Measurements from ENCODE around the gene MYH9.
A peak's percentile ranks its signal among the peaks of the same experiment; 100 is the strongest.

The MYH9 gene

DNA sequence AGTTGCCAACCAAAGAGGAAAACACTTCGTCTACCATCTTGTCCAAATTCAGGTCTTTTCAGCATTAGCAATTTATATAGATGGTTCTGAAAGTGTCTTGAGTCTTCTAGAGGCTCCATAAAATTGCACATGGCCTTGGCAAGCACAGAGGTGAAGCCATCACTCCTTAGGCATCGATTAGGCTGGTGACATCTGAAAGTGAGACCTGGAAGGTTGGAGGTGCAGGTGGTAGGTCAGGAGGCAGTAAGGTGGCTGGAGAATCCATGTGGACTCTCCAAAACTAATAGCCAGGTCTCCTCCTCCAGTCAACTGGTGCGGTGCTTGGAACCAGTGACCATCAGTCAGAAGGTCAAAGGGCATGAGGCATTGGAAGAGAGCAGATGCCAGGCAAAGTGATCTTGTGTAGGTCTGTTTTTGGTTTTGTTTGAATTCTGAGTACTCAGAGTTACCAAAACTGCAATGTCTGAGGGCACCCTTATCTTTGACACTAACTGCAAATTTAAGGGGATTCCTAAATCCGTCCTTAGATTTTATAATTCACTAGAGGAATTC lies 141.9 kb downstream of the MYH9 start:
- DNase-seq (ENCODE audit: low read depth), result no peak

DNA sequence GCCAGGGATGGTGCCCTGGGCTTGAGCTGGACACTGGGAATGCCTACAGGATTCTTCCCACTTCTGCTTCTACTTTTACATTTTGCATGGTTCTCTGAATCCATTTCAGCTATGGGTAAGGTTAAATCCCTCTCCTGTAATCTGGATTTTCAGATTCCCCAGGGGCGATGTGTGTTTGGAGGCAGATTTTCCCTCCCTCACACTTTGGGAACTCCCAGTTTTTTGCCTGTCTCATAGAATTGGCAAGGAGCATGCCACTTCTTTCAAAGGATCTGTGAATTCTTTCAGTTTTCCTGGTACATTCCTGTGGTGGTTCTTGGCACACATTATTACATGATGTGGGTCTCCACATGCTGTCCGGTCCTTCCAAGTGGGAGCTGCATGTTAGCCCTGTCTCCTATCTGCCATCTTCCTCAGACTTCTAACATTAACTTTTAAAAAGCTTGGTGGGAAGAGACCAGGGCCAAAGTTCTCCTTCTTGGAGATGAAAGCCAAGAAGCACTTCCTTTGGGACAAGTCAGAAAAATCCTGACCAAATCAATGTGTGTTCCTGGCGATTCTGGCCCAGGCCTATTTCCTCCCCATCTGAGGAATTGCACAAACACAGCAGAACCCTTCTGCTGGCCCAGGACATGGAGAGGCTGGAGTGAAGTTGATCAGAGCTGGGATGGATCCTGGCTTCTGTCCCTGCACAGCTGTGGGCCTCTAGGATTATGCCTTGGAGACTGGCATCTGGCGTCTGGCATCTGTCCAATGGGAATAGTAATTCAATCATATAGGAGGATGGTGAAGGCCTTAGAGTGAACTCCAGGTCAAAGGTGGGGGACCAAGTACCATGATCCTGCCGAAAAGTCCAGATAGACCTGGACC lies 143.0 kb downstream of the MYH9 start:
- no peak for DNase-seq (ENCODE audit: low read depth)

DNA sequence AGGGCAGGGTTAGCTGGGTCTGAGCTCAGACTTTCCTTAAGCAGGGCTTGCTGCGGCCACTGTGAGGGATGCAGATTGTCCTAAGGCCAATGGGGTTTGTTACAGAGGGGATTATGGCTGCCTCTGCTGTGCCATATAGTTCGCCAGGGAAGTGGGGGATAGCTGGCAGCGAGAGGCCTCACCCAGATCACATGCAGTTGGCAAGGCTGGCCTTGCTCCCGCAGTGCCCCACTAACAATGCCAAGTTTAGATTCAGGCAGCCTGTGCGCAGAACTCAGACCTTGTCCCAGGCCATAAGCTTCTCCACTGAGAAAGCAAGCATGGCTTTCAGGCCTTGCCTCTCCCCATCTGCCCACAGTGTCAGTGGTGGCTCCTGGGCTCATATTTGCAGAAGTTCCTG lies 143.8 kb downstream of the MYH9 start:
- DNase-seq (ENCODE audit: low read depth), result no peak

DNA sequence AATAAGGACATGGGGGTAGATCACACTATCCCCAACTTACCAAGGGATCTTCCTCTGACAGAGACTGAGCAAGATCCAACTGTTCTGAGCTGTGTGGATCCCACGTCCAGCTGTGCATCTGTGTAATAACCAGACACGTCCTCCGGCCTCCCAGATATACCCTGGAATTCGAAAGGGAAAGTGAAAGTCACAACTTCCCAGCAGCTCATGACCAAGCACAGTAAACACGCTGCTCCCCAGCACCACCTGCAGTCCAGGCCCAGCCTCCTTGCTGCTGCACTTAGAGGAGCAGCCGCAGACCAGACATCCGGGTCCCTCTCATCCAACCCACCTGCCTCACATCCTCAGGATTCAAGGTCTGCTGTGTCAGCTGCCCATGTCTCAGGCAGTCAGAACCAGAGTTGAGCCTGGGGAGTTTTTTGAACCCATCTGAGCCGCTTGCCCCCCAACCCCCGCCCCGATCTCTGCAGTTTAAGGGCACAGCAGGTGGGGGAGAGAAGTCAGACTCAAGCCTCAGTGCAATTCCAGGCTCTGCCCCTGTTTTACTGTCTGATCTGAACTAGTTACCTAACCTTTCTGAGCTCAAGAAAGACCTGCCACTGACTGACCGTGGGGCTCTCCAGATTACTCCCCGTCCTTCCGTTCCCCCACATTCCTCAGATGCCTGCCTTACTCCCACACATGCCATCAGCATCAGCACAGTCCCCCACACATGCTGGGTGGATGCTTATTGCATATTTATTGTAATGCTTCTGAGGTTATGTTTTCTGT lies 148.2 kb downstream of the MYH9 start, which contains the start of gene APOL2:
TSS of gene APOL2 (minus strand) at position 127 of the 771 bp plus-strand sequence. CDS start 6,365 bp downstream, outside the sequence.
- peak; percentile 77 for DNase-seq (ENCODE audit: low read depth)

GRCh38 chr22:36239150-36239400 lies 148.7 kb downstream of the MYH9 start:
- no peak for DNase-seq (ENCODE audit: low read depth)

- DNase-seq (ENCODE audit: low read depth), result no peak
Observed at GRCh38 chr22:36238373-36239149, 149.2 kb downstream of the MYH9 start.

DNA sequence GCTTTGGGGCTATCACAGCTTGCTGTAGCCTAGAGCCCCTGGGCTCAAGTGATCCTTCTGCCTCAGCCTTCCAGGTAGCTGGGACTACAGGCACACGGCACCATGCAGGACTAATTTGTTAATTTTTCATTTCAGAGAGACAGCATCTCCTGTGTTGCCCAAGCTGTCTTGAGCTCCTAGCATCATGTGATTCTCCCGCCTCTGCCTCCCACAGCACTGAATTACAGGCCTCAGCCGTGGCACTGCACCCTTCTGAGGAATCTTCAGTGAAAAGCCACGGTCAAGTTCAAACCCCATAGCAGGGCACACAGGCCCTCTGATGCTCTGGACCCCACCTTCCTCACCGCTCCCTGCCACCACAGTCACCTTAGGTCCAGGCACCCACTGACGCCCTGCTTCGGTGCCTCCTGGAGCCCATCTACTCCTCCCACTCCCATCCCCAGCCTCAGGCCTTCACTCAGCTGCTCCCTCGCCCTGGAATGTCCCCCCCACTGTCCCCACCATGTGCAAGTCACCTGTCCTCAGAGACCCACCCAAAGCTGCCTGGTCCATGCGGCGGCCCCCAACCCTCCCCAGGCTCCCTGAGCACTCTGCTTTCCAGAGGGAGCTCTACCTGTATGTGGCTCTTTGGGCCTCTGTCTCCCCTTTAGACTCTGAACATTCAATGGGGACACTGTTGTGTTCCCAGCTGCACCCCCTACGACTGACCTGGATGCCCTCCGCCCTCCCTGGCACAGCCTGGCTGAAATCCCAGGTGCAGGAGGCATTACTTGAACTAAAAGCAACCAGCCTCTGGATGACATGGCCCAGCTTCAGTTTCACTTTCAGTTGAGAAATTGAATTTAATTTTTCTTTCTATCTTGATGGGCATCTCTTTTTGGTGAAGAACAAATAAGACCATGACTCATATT lies 150.1 kb downstream of the MYH9 start:
- no peak for DNase-seq (ENCODE audit: low read depth)

- DNase-seq (ENCODE audit: low read depth), result no peak
Observed at GRCh38 chr22:36236388-36237319, 151.1 kb downstream of the MYH9 start.

GRCh38 chr22:36235585-36235984 lies 152.2 kb downstream of the MYH9 start:
- no peak for DNase-seq (ENCODE audit: low read depth)

GRCh38 chr22:36234919-36235318 lies 152.8 kb downstream of the MYH9 start:
- DNase-seq (ENCODE audit: low read depth), result no peak

- DNase-seq (ENCODE audit: low read depth), result no peak
Observed at GRCh38 chr22:36234213-36234612, 153.6 kb downstream of the MYH9 start.

- DNase-seq (ENCODE audit: low read depth), result no peak
Observed at GRCh38 chr22:36233796-36234195, 154.0 kb downstream of the MYH9 start.

DNA sequence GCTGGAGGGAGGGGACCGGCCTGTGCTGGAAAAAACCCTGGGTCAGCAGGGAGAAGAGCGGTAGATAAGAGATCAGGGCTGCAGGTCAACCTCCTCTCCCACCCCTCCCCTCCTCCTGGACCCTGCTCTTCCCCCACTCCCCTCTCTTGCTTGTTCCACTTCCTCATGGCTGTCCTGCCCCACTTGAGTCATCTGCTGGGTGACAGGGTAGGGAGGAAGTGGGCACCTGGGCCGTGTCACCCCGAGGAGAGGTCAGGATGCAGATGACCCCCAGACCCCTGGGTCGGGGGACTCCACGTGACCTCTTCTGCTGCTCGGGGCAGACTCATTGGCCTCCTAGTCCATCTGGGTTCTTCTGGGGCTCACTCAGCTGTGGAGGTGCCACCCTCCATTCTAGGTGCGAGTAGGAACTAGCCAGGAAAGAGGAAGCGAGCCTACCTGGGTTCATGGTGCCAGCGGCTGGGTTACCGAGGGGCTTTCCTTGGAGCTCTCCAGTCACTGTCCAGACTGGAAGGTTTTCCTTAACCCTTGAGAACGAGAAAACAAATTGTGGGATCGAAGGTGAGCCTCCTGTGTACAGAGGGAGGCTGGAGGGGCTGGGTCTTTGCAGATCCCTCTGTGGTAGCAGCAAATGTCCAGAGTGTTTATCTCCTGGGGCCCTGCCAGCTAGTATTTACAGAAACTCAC lies 154.9 kb downstream of the MYH9 start:
- no peak for DNase-seq (ENCODE audit: low read depth)
